HEK293T (cell line): ENCODE results near the gene MT1E.

Experiments
- CTCF ChIA-PET: fragments of 350-600 bp; formaldehyde crosslinking; extraction: SDS; loops from one replicate; lab custom pipeline; 2021; ENCODE audit warnings: antibody characterized with exemption, inconsistent platforms; lab: Yijun Ruan, JAX
- POLR2A ChIA-PET: fragments of 350-600 bp; formaldehyde crosslinking; extraction: SDS; loops from one replicate; lab custom pipeline; 2020; ENCODE audit warnings: antibody characterized with exemption, inconsistent platforms; lab: Yijun Ruan, JAX
- DNase-seq: peaks from one replicate; pipeline ENCODE4 v3.0.0; 2012; ENCODE audit warnings: mixed read lengths; ENCODE audit errors: extremely low spot score
- CTBP1 ChIP-seq: fragments of 450-650 bp; IDR thresholded peaks from 2 replicates; pipeline ENCODE4 v1.6.1; 2016; ENCODE audit warnings: borderline replicate concordance
- FOXA1 ChIP-seq: fragments of 450-650 bp; IDR thresholded peaks from 2 replicates; pipeline ENCODE4 v1.6.1; 2016; ENCODE audit warnings: mild to moderate bottlenecking
- FOXK2 ChIP-seq: fragments of 450-650 bp; IDR thresholded peaks from 2 replicates; pipeline ENCODE4 v1.6.1; 2016; ENCODE audit warnings: mild to moderate bottlenecking
- HDGF ChIP-seq: fragments of 450-650 bp; IDR thresholded peaks from 2 replicates; pipeline ENCODE4 v1.6.1; 2017; ENCODE audit warnings: antibody characterized with exemption, borderline replicate concordance

Gene MT1E

GRCh38 chr16:56675685-56676210, 50.2 kb downstream of the MT1E start:
- no peak for DNase-seq
- TF ChIP-seq FOXK2 (no peak), FOXA1 (no peak), CTBP1 (no peak), HDGF (no peak)
- POLR2A ChIA-PET = no interaction called here
- CTCF ChIA-PET = no interaction called here
